ENCODE results near the gene NUSAP1. TPM values are rescaled to one million over a fixed set of nuclear protein-coding genes. Genes with fewer than 3 reads are reported as not detected.

NUSAP1 gene
- total RNA-seq, 1 experiment from 2014 or later, result 190 TPM

DNA sequence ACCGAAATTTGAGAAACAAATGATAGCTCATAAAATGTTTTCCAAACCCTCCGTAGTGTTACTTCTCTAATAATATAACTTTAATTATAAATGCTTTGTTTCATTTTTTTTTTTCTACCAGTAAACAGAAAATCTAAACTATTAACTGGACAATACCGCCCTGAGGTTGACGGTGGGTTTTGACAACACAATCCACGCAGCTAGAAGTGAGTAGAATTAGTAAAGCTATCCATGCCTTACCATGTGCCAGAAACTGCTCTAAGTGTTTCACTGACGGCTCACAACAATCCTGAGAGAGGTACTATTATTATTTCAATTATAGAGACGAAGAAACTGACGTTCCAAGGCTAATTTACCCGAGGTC lies 69.2 kb downstream of the NUSAP1 start:
- Histone ChIP-seq H3K4me1 (replicated peaks; ENCODE audit: insufficient read depth) (no peaks in the 10 kb centered on the region), H3K4me3 (peak overlapping the region; percentile 95), H3K9me3 (ENCODE audit: insufficient read depth, low read depth) (no peaks in the 10 kb centered on the region), H3K27me3 (ENCODE audit: insufficient read depth, low read depth) (no peaks in the 10 kb centered on the region), H3K27ac (peak overlapping the region; percentile 50; the same call in 1 of the 2 replicates), H3K36me3 (ENCODE audit: low read depth) (no peaks in the 10 kb centered on the region), H3K79me2 (ENCODE audit: low read depth) (0 out of 2 replicates have a peak, but pooled peaks cover 3% of the 10 kb centered on the region), H3K4me2 (peak overlapping the region; percentile 82), H4K20me1 (ENCODE audit: insufficient read depth) (no peaks in the 10 kb centered on the region), H2AFZ (peak overlapping the region; percentile 97), H3K9me2 (ENCODE audit: insufficient read depth) (no peaks in the 10 kb centered on the region), H3F3A (ENCODE audit: insufficient read depth, low read depth) (peaks cover 4% of the 10 kb centered on the region; the same call in 1 of the 2 replicates)
- CTCF ChIA-PET, result no interaction called here
- TSS peak; percentile 85 for BruUV-seq (replicated peaks)
- no peak for DNase-seq
- POLR2A ChIA-PET (ENCODE audit: unreplicated experiment), result interaction anchor here (0.5 to 0.9 kb wide), 4 partner anchors 13 to 286 kb away, joined by 3 to 13 read pairs (median 8); partner anchors contain the start of genes CHP1 and INO80
- TF ChIP-seq EZH2 (IDR thresholded peaks at IDR 0.05; ENCODE audit: low read depth), result no peak
- TF ChIP-seq CTCF (conservative IDR thresholded peaks at IDR 0.05), result no peak
- intact Hi-C loops (cut with micrococcal nuclease; ENCODE audit: unreplicated experiment), result no loop called here

GRCh38 chr15:41407341-41407740 lies 74.7 kb downstream of the NUSAP1 start:
- H3K79me2 ChIP-seq (ENCODE audit: low read depth), result no peaks in the 10 kb centered on the region
- no peak overlapping the region for H3K4me3 ChIP-seq
- no peaks in the 10 kb centered on the region for H3K27me3 ChIP-seq (ENCODE audit: insufficient read depth, low read depth)
- no peaks in the 10 kb centered on the region for H3K9me2 ChIP-seq (ENCODE audit: insufficient read depth)
- no peaks in the 10 kb centered on the region for H4K20me1 ChIP-seq (ENCODE audit: insufficient read depth)
- DNase-seq, result no peak
- no peaks in the 10 kb centered on the region for H3F3A ChIP-seq (ENCODE audit: insufficient read depth, low read depth)
- POLR2A ChIA-PET (ENCODE audit: unreplicated experiment), result no interaction called here
- BruUV-seq (replicated peaks), result no TSS peak
- H3K9me3 ChIP-seq (ENCODE audit: insufficient read depth, low read depth), result no peaks in the 10 kb centered on the region
- TF ChIP-seq EZH2 (IDR thresholded peaks at IDR 0.05; ENCODE audit: low read depth) (no peak), CTCF (conservative IDR thresholded peaks at IDR 0.05) (no peak)
- intact Hi-C loops (cut with micrococcal nuclease; ENCODE audit: unreplicated experiment), result no loop called here
- no peak overlapping the region for H2AFZ ChIP-seq
- CTCF ChIA-PET, result no interaction called here
- H3K4me2 ChIP-seq, result no peak overlapping the region
- H3K36me3 ChIP-seq (ENCODE audit: low read depth), result no peaks in the 10 kb centered on the region
- H3K4me1 ChIP-seq (replicated peaks; ENCODE audit: insufficient read depth), result no peaks in the 10 kb centered on the region
- H3K27ac ChIP-seq, result no peak overlapping the region

DNA sequence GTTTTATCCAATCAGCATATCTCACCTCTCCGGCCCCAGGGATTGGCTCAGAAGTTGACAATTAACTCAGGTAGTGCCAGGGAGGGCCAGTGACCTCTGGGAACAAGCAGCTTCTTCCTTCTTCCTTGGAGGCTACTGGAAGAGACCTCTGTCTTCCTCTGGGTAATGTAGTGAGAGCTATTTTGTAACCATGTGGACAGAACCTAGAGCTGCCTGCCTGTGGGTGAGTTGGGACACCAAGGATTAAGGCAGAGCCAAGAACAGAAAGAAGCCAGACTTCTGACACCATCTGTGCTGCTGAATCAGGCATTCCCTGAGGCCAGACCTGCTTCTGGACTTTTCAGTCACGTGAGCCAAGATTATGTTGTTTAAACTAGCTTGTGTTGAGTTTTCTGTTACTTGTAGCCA lies 75.6 kb downstream of the NUSAP1 start:
- intact Hi-C loops (cut with micrococcal nuclease; ENCODE audit: unreplicated experiment), result no loop called here
- Histone ChIP-seq H3K9me3 (ENCODE audit: insufficient read depth, low read depth) (no peaks in the 10 kb centered on the region), H3K79me2 (ENCODE audit: low read depth) (no peaks in the 10 kb centered on the region), H3K4me3 (no peak overlapping the region), H3K27ac (no peak overlapping the region), H3K27me3 (ENCODE audit: insufficient read depth, low read depth) (no peaks in the 10 kb centered on the region), H3F3A (ENCODE audit: insufficient read depth, low read depth) (no peaks in the 10 kb centered on the region), H3K4me1 (replicated peaks; ENCODE audit: insufficient read depth) (no peaks in the 10 kb centered on the region), H3K4me2 (no peak overlapping the region), H4K20me1 (ENCODE audit: insufficient read depth) (no peaks in the 10 kb centered on the region), H2AFZ (no peak overlapping the region), H3K36me3 (ENCODE audit: low read depth) (no peaks in the 10 kb centered on the region), H3K9me2 (ENCODE audit: insufficient read depth) (no peaks in the 10 kb centered on the region)
- TF ChIP-seq EZH2 (IDR thresholded peaks at IDR 0.05; ENCODE audit: low read depth), result no peak
- TF ChIP-seq CTCF (conservative IDR thresholded peaks at IDR 0.05), result no peak
- no TSS peak for BruUV-seq (replicated peaks)
- CTCF ChIA-PET, result no interaction called here
- DNase-seq, result no peak
- POLR2A ChIA-PET (ENCODE audit: unreplicated experiment), result no interaction called here

All from PC-9 (cell line).